IMR-90 (cell line): ENCODE data around the gene PLD1. TPM values are rescaled to one million over a fixed set of nuclear protein-coding genes. Genes with fewer than 3 reads are reported as not detected.

Source experiments
- ATAC-seq: fragments of 200-7000 bp; cut with Tn5 transposase; 2 replicates; pipeline ENCODE4 v1.9.1; 2020; ENCODE audit warnings: low read depth, mild to moderate bottlenecking, moderate library complexity
- BruUV-seq: library from RNA; stranded (reverse); fragments of 400-500 nt; replicated peaks from 2 replicates; lab custom pipeline; 2021; lab: Mats Ljungman, UMichigan
- CTCF ChIA-PET: fragments of 300-600 bp; formaldehyde crosslinking; extraction: SDS; loops from one replicate; lab custom pipeline; 2021; ENCODE audit warnings: antibody characterized with exemption; lab: Yijun Ruan, JAX
- POLR2A ChIA-PET: fragments of 300-600 bp; sonication (Branson Sonifier 250); formaldehyde crosslinking; loops from one replicate; lab custom pipeline; 2022; ENCODE audit warnings: antibody characterized with exemption; ENCODE audit not compliant: unreplicated experiment; lab: Charles Lee
- DNase-seq: peaks from one replicate; pipeline ENCODE4 v3.0.0; 2013
- H2AFZ ChIP-seq: replicated peaks from 2 replicates; pipeline ENCODE3; 2013; ENCODE audit warnings: low read length, mild to moderate bottlenecking; ENCODE audit not compliant: poor library complexity
- H2AK5ac ChIP-seq: 2 replicates; pipeline ENCODE4 v1.6.1; 2013; ENCODE audit warnings: low read depth, low read length, inconsistent platforms
- H2AK9ac ChIP-seq: replicated peaks from 2 replicates; pipeline ENCODE3; 2013; ENCODE audit warnings: mild to moderate bottlenecking, low read depth, low read length, moderate library complexity; ENCODE audit not compliant: poor library complexity
- H2BK120ac ChIP-seq: 2 replicates; pipeline ENCODE4 v1.6.1; 2013; ENCODE audit warnings: low read depth, low read length, inconsistent platforms
- H2BK15ac ChIP-seq: 3 replicates; pipeline ENCODE4 v1.6.1; 2013; ENCODE audit warnings: low read depth, low read length, inconsistent platforms
- H2BK20ac ChIP-seq: 2 replicates; pipeline ENCODE4 v1.6.1; 2013; ENCODE audit warnings: low read depth, mild to moderate bottlenecking, inconsistent platforms, low read length, moderate library complexity
- H2BK5ac ChIP-seq: 2 replicates; pipeline ENCODE4 v1.6.1; 2013; ENCODE audit warnings: mild to moderate bottlenecking, low read depth, low read length, inconsistent platforms; ENCODE audit not compliant: poor library complexity, severe bottlenecking
- H3K14ac ChIP-seq: replicated peaks from 2 replicates; pipeline ENCODE4 v1.6.1; 2013; ENCODE audit warnings: low read depth, low read length, inconsistent platforms
- H3K18ac ChIP-seq: 2 replicates; pipeline ENCODE4 v1.6.1; 2013; ENCODE audit warnings: low read depth, low read length, control low read depth
- H3K23ac ChIP-seq: 2 replicates; pipeline ENCODE4 v1.6.1; 2013; ENCODE audit warnings: low read depth, low read length, inconsistent platforms
- H3K27ac ChIP-seq: 2 replicates; pipeline ENCODE4 v1.5.1; 2013; ENCODE audit warnings: mild to moderate bottlenecking, control low read depth, low read length; ENCODE audit not compliant: insufficient read depth
- H3K27me3 ChIP-seq: 2 replicates; pipeline ENCODE4 v1.6.1; 2013; ENCODE audit warnings: low read length; ENCODE audit not compliant: control insufficient read depth, insufficient read depth
- H3K36me3 ChIP-seq: 2 replicates; pipeline ENCODE4 v1.6.1; 2013; ENCODE audit warnings: low read length, mixed read lengths; ENCODE audit not compliant: control insufficient read depth, insufficient read depth
- H3K4ac ChIP-seq: 2 replicates; pipeline ENCODE4 v1.6.1; 2013; ENCODE audit warnings: low read depth, low read length, inconsistent platforms
- H3K4me1 ChIP-seq: 2 replicates; pipeline ENCODE4 v1.6.1; 2013; ENCODE audit warnings: low read length, mixed read lengths; ENCODE audit not compliant: control insufficient read depth, insufficient read depth
- H3K4me2 ChIP-seq: 2 replicates; pipeline ENCODE4 v1.6.1; 2013; ENCODE audit warnings: low read depth, mild to moderate bottlenecking, control low read depth, low read length, moderate library complexity
- H3K4me3 ChIP-seq: 2 replicates; pipeline ENCODE4 v1.5.1; 2013; ENCODE audit warnings: low read depth, mild to moderate bottlenecking, control low read depth, low read length, moderate library complexity; ENCODE audit not compliant: insufficient read depth
- H3K56ac ChIP-seq: 2 replicates; pipeline ENCODE4 v1.6.1; 2013; ENCODE audit warnings: low read length, inconsistent platforms; ENCODE audit not compliant: insufficient read depth; ENCODE audit errors: extremely low read depth
- H3K79me1 ChIP-seq, 2 experiments: 2 replicates each; pipeline ENCODE4 v1.6.1; 2013; ENCODE audit warnings: low read length in 2 of 2, inconsistent platforms in 1 of 2, low read depth in 1 of 2
- H3K9ac ChIP-seq: 2 replicates; pipeline ENCODE4 v1.6.1; 2013; ENCODE audit warnings: low read depth, low read length, control low read depth
- H3K9me1 ChIP-seq: 2 replicates; pipeline ENCODE4 v1.6.1; 2013; ENCODE audit warnings: low read length, inconsistent platforms; ENCODE audit not compliant: insufficient read depth
- H3K9me3 ChIP-seq: 2 replicates; pipeline ENCODE4 v1.6.1; 2013; ENCODE audit warnings: low read length; ENCODE audit not compliant: control insufficient read depth, insufficient read depth
- H4K20me1 ChIP-seq: 2 replicates; pipeline ENCODE4 v1.6.1; 2013; ENCODE audit warnings: low read length, inconsistent platforms; ENCODE audit not compliant: insufficient read depth
- H4K5ac ChIP-seq: 2 replicates; pipeline ENCODE4 v1.6.1; 2013; ENCODE audit warnings: mild to moderate bottlenecking, low read depth, low read length, control low read depth
- H4K8ac ChIP-seq, 2 experiments: 2 replicates each; pipeline ENCODE4 v1.6.1; 2013; ENCODE audit warnings: low read depth in 2 of 2, low read length in 2 of 2, control low read depth in 1 of 2, inconsistent platforms in 1 of 2
- H4K91ac ChIP-seq: 2 replicates; pipeline ENCODE4 v1.6.1; 2013; ENCODE audit warnings: low read depth, low read length, inconsistent platforms; ENCODE audit not compliant: insufficient read depth
- MAZ ChIP-seq: IDR thresholded peaks from 2 replicates; pipeline ENCODE4 v1.6.1; 2012; ENCODE audit warnings: low read depth, mild to moderate bottlenecking, low read length, improper control_type of control experiment, moderate library complexity, borderline replicate concordance
- MXI1 ChIP-seq: IDR thresholded peaks from 2 replicates; pipeline ENCODE4 v1.6.1; 2012; ENCODE audit warnings: low read depth, mild to moderate bottlenecking, low read length, moderate library complexity, borderline replicate concordance
- NFE2L2 ChIP-seq: fragments of 150-350 bp; IDR thresholded peaks from 2 replicates; pipeline ENCODE4 v1.6.1; 2016; ENCODE audit warnings: low read depth, mild to moderate bottlenecking, low read length
- POLR2A ChIP-seq: IDR thresholded peaks from 2 replicates; pipeline ENCODE4 v1.6.1; 2012; ENCODE audit warnings: mild to moderate bottlenecking, low read depth, low read length
- RCOR1 ChIP-seq: IDR thresholded peaks from 2 replicates; pipeline ENCODE4 v1.6.1; 2012; ENCODE audit warnings: mild to moderate bottlenecking, low read length, improper control_type of control experiment; ENCODE audit not compliant: insufficient replicate concordance
- RFX5 ChIP-seq: IDR thresholded peaks from 2 replicates; pipeline ENCODE4 v1.8.0; 2012; ENCODE audit warnings: low read depth, mild to moderate bottlenecking, low read length, moderate library complexity
- WGBS, 2 experiments: methylation state at CpG; one replicate each; pipeline versions ENCODE4 v1.1.5 to v1.1.7; 2013; ENCODE audit warnings: missing lambda C conversion rate in 2 of 2; ENCODE audit not compliant: insufficient read length in 1 of 2; ENCODE audit errors: extremely low coverage in 2 of 2; 5-methylcytosine and 5-hydroxymethylcytosine counted together
- dilution Hi-C: fragments of 300-500 bp; cut with HindIII; formaldehyde crosslinking; loops from one replicate; pipeline ENCODE4 v1.14.3; 2018; ENCODE audit warnings: low sequenced_read_pairs; ENCODE audit not compliant: unreplicated experiment
- in situ Hi-C: fragments of 300-500 bp; cut with MboI; formaldehyde crosslinking; loops from 3 replicates; pipeline ENCODE4 v1.14.3; 2019; ENCODE audit warnings: low sequenced_read_pairs, inconsistent platforms, mixed read lengths
- intact Hi-C: fragments of 100-400 bp; cut with micrococcal nuclease; formaldehyde crosslinking; loops from 2 replicates; pipeline ENCODE4 v1.10.0; 2022
- polyA plus RNA-seq, 3 experiments: library from polyadenylated mRNA; depleted of rRNA; stranded (reverse); fragments of >200 nt; gene quantifications; 2 replicates each; pipeline ENCODE4 v1.2.3, GENCODE V29; 2012; ENCODE audit warnings: low replicate concordance in 1 of 3
- total RNA-seq: library from RNA; depleted of rRNA; stranded (reverse); fragments of >200 nt; gene quantifications from 2 replicates; pipeline ENCODE4 v1.2.3, GENCODE V29; 2012
- TF ChIP-seq, protein P1 (sequence below): fragments of 150-350 bp; IDR thresholded peaks from 2 replicates; pipeline ENCODE4 v1.6.1; 2017; ENCODE audit warnings: mild to moderate bottlenecking, antibody characterized with exemption, low read length, low read depth

The PLD1 gene
- total and polyA plus RNA-seq, 2 of the 4 experiments (the other 2 are of a cell fraction) = 3.3 to 9.7 TPM

DNA sequence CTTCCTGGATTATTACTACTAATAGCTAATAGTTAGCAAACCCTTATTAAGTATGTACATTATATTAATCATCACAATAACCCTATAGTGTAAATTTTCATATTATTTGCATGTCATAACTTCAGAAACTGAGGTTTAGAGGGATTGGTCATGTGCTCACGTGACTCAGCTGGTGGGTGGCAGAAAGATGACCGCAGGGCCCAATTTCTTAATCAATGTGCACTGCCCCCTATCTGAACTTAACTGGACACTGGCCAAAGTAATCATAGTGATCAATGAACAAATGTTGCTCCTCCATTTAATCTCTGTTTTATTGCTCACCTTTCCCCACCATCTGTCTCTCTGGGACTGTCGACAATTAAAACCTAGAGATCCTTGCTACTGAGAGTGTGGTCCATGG is 52.2 kb downstream of the PLD1 start:
- Histone ChIP-seq H3K23ac (no peak overlapping the region), H2BK120ac (no peak overlapping the region), H3K4ac (no peak overlapping the region), H4K91ac (no peak overlapping the region), H3K27ac (no peak overlapping the region), H3K79me1 (0 out of 4 replicates have a peak, but pooled peaks cover 0 to 8% of the 10 kb centered on the region in 2 experiments), H2BK5ac (no peak overlapping the region), H2BK15ac (no peak overlapping the region), H3K36me3 (peaks cover 2% of the 10 kb centered on the region; the same call in 1 of the 2 replicates), H3K4me2 (no peak overlapping the region), H3K14ac (no peak overlapping the region), H3K4me1 (peaks cover 2% of the 10 kb centered on the region; the same call in 1 of the 2 replicates), H2AK5ac (no peak overlapping the region), H3K18ac (no peak overlapping the region), H2AFZ (no peak overlapping the region), H4K8ac (no peak overlapping the region), H2BK20ac (no peak overlapping the region), H3K4me3 (no peak overlapping the region), H3K9me3 (no peaks in the 10 kb centered on the region), H4K5ac (no peak overlapping the region), H3K56ac (no peak overlapping the region), H3K9ac (no peak overlapping the region), H4K20me1 (peaks cover 4% of the 10 kb centered on the region; the same call in 1 of the 2 replicates), H3K9me1 (peaks cover 9% of the 10 kb centered on the region; the same call in 1 of the 2 replicates), H2AK9ac (no peak overlapping the region), H3K27me3 (no peaks in the 10 kb centered on the region)
- ChIA-PET POLR2A (no interaction called here), CTCF (interaction anchor here (1.0 to 1.6 kb wide), 3 partner anchors 9 to 14 kb away, joined by 3 to 4 read pairs (median 3); no protein-coding TSS in a partner anchor)
- no TSS peak for BruUV-seq
- dilution Hi-C loops (no loop called here), in situ Hi-C loops (loop anchor here (25.0 kb wide), 1 partner anchor 796 kb away; no protein-coding TSS in a partner anchor), intact Hi-C loops (no loop called here)
- no peak for TF ChIP-seq RCOR1
- TF ChIP-seq, protein P1, sequence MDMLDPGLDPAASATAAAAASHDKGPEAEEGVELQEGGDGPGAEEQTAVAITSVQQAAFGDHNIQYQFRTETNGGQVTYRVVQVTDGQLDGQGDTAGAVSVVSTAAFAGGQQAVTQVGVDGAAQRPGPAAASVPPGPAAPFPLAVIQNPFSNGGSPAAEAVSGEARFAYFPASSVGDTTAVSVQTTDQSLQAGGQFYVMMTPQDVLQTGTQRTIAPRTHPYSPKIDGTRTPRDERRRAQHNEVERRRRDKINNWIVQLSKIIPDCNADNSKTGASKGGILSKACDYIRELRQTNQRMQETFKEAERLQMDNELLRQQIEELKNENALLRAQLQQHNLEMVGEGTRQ = no peak
- no peak for TF ChIP-seq MAZ
- TF ChIP-seq POLR2A = no peak
- no peak for TF ChIP-seq MXI1
- TF ChIP-seq NFE2L2 = no peak
- no peak for TF ChIP-seq RFX5
- DNase-seq (no peak), ATAC-seq (no peak)
- no CpG with 5 or more reads among the region's 3 CpGs for WGBS, 2 experiments
